Ishikawa (cell line): ENCODE results near the gene TBC1D1.

Experiments
- CEBPB ChIP-seq: IDR thresholded peaks from 2 replicates; pipeline ENCODE4 v1.6.1; 2012
- CREB1 ChIP-seq: IDR thresholded peaks from 2 replicates; pipeline ENCODE4 v1.6.1; 2012; ENCODE audit warnings: low read depth
- EP300 ChIP-seq: IDR thresholded peaks from 2 replicates; pipeline ENCODE4 v1.6.1; 2012; ENCODE audit warnings: borderline replicate concordance
- FOXM1 ChIP-seq: IDR thresholded peaks from 2 replicates; pipeline ENCODE4 v1.6.1; 2012; ENCODE audit warnings: low read depth, borderline replicate concordance
- MAX ChIP-seq: IDR thresholded peaks from 2 replicates; pipeline ENCODE4 v1.6.1; 2012
- RAD21 ChIP-seq: IDR thresholded peaks from 2 replicates; pipeline ENCODE4 v1.6.1; 2012; ENCODE audit warnings: low read depth
- REST ChIP-seq: IDR thresholded peaks from 2 replicates; pipeline ENCODE4 v1.6.1; 2012; ENCODE audit warnings: low read depth, mild to moderate bottlenecking
- TAF1 ChIP-seq: IDR thresholded peaks from 2 replicates; pipeline ENCODE4 v1.6.1; 2012; ENCODE audit warnings: low read depth, mild to moderate bottlenecking
- TEAD4 ChIP-seq: IDR thresholded peaks from 2 replicates; pipeline ENCODE4 v1.6.1; 2012
- USF1 ChIP-seq: IDR thresholded peaks from 2 replicates; pipeline ENCODE4 v1.6.1; 2012
- YY1 ChIP-seq: IDR thresholded peaks from 2 replicates; pipeline ENCODE4 v1.6.1; 2012; ENCODE audit warnings: low read depth

GRCh38 chr4:38004062-38004461 lies 113.2 kb downstream of the TBC1D1 start:
- no peak for TF ChIP-seq YY1
- TF ChIP-seq CREB1: no peak
- no peak for TF ChIP-seq EP300
- TF ChIP-seq MAX: no peak
- no peak for TF ChIP-seq TEAD4
- no peak for TF ChIP-seq FOXM1
- TF ChIP-seq REST: no peak
- no peak for TF ChIP-seq RAD21
- no peak for TF ChIP-seq TAF1
- TF ChIP-seq CEBPB: no peak
- TF ChIP-seq USF1: no peak
